Smooth muscle cell (in vitro differentiated cells): Measurements from ENCODE around the gene TET2. TPM values are rescaled to one million over a fixed set of nuclear protein-coding genes. Genes with fewer than 3 reads are reported as not detected.

Experiments
- DNase-seq: peaks from one replicate; lab custom pipeline; 2025; ENCODE audit not compliant: unreplicated experiment; lab: John Stamatoyannopoulos, UW
- H2AFZ ChIP-seq: fragments of 200-600 bp; sonication (generic); 2 replicates; pipeline ENCODE4 v1.6.0; 2016; ENCODE audit warnings: antibody characterized with exemption, low read depth, mild to moderate bottlenecking
- H3F3A ChIP-seq: fragments of 200-600 bp; sonication (generic); 2 replicates; pipeline ENCODE4 v1.6.0; 2017; ENCODE audit warnings: antibody characterized with exemption, low read depth
- H3K27ac ChIP-seq: fragments of 200-600 bp; sonication (generic); 2 replicates; pipeline ENCODE4 v1.5.1; 2016; ENCODE audit warnings: low read depth, mild to moderate bottlenecking
- H3K27me3 ChIP-seq: fragments of 200-600 bp; sonication (generic); 2 replicates; pipeline ENCODE4 v1.6.1; 2016; ENCODE audit warnings: low read depth, mild to moderate bottlenecking
- H3K36me3 ChIP-seq: fragments of 200-600 bp; sonication (generic); 2 replicates; pipeline ENCODE4 v1.5.1; 2016; ENCODE audit warnings: low read depth
- H3K4me1 ChIP-seq: fragments of 200-600 bp; sonication (generic); 2 replicates; pipeline ENCODE4 v1.5.1; 2016; ENCODE audit warnings: low read depth
- H3K4me2 ChIP-seq: fragments of 200-600 bp; sonication (generic); 2 replicates; pipeline ENCODE4 v1.6.0; 2016; ENCODE audit warnings: mild to moderate bottlenecking
- H3K4me3 ChIP-seq: fragments of 200-600 bp; sonication (generic); 2 replicates; pipeline ENCODE4 v1.5.1; 2016; ENCODE audit warnings: mild to moderate bottlenecking
- H3K79me2 ChIP-seq: fragments of 200-600 bp; sonication (generic); 2 replicates; pipeline ENCODE4 v1.6.0; 2016; ENCODE audit warnings: low read depth, mild to moderate bottlenecking
- H3K9ac ChIP-seq: fragments of 200-600 bp; sonication (generic); 2 replicates; pipeline ENCODE4 v1.6.0; 2016; ENCODE audit warnings: low read depth
- H3K9me3 ChIP-seq: fragments of 200-600 bp; sonication (generic); replicated peaks from 2 replicates; pipeline ENCODE4 v1.5.1; 2016; ENCODE audit warnings: low read depth
- H4K20me1 ChIP-seq: fragments of 200-600 bp; sonication (generic); 2 replicates; pipeline ENCODE4 v1.6.0; 2016; ENCODE audit warnings: low read depth
- CTCF ChIP-seq: fragments of 200-600 bp; sonication (generic); IDR thresholded peaks from 2 replicates; pipeline ENCODE4 v1.5.1; 2017; ENCODE audit warnings: borderline replicate concordance, mild to moderate bottlenecking, antibody characterized with exemption; ENCODE audit not compliant: insufficient read depth, poor library complexity, severe bottlenecking
- WGBS: methylation state at CpG from one replicate; pipeline ENCODE4 v1.1.7; 2016; ENCODE audit warnings: low lambda C conversion rate; 5-methylcytosine and 5-hydroxymethylcytosine counted together
- polyA plus RNA-seq: library from polyadenylated mRNA; unstranded; fragments of >200 nt; fragmentation: Nextera tagmentation; extraction: Ambion mirVana; gene quantifications from 2 replicates; pipeline ENCODE4 v1.2.1, GENCODE V29; 2016
- total RNA-seq: library from RNA; depleted of rRNA; stranded (reverse); fragments of >200 nt; gene quantifications from 2 replicates; pipeline ENCODE4 v1.2.3, GENCODE V29; 2014

Gene TET2
- total and polyA plus RNA-seq, 2 experiments from 2014 or later: 2.7 to 20.5 TPM

- Histone ChIP-seq H3F3A (no peaks in the 10 kb centered on the region), H3K4me2 (no peak overlapping the region), H3K4me1 (no peaks in the 10 kb centered on the region), H3K27me3 (peaks cover 11% of the 10 kb centered on the region), H3K27ac (no peak overlapping the region), H3K4me3 (no peak overlapping the region), H3K9ac (no peak overlapping the region), H2AFZ (no peak overlapping the region), H3K9me3 (no peaks in the 10 kb centered on the region), H3K36me3 (no peaks in the 10 kb centered on the region), H3K79me2 (no peaks in the 10 kb centered on the region), H4K20me1 (no peaks in the 10 kb centered on the region)
- TF ChIP-seq CTCF: no peak
- 87% methylated on average over 3 of the region's 3 CpGs for WGBS
- no peak for DNase-seq
Measured at GRCh38 chr4:105116616-105117319, 29.9 kb upstream of the TET2 start.

GRCh38 chr4:105119356-105119755 is 27.3 kb upstream of the TET2 start:
- Histone ChIP-seq H3K4me3 (no peak overlapping the region), H3K36me3 (no peaks in the 10 kb centered on the region), H2AFZ (no peak overlapping the region), H3K4me2 (no peak overlapping the region), H3F3A (no peaks in the 10 kb centered on the region), H3K79me2 (no peaks in the 10 kb centered on the region), H3K27ac (no peak overlapping the region), H3K9me3 (no peaks in the 10 kb centered on the region), H3K9ac (no peak overlapping the region), H3K27me3 (peaks cover 4% of the 10 kb centered on the region), H4K20me1 (no peaks in the 10 kb centered on the region), H3K4me1 (no peaks in the 10 kb centered on the region)
- DNase-seq: no peak
- no peak for TF ChIP-seq CTCF

- no peak for DNase-seq
- Histone ChIP-seq H4K20me1 (no peaks in the 10 kb centered on the region), H3K4me1 (no peaks in the 10 kb centered on the region), H3K4me3 (no peak overlapping the region), H3K27ac (no peak overlapping the region), H3K9me3 (no peaks in the 10 kb centered on the region), H3F3A (no peaks in the 10 kb centered on the region), H2AFZ (no peak overlapping the region), H3K36me3 (no peaks in the 10 kb centered on the region), H3K79me2 (no peaks in the 10 kb centered on the region), H3K4me2 (no peak overlapping the region), H3K9ac (no peak overlapping the region), H3K27me3 (peaks cover 2% of the 10 kb centered on the region)
- no peak for TF ChIP-seq CTCF
Measured at GRCh38 chr4:105120626-105121025, 26.1 kb upstream of the TET2 start.

- Histone ChIP-seq H3K9me3 (no peaks in the 10 kb centered on the region), H2AFZ (no peak overlapping the region), H4K20me1 (no peaks in the 10 kb centered on the region), H3K27ac (no peak overlapping the region), H3K9ac (no peak overlapping the region), H3K4me2 (no peak overlapping the region), H3K4me1 (no peaks in the 10 kb centered on the region), H3K79me2 (no peaks in the 10 kb centered on the region), H3F3A (no peaks in the 10 kb centered on the region), H3K4me3 (no peak overlapping the region), H3K27me3 (no peaks in the 10 kb centered on the region), H3K36me3 (no peaks in the 10 kb centered on the region)
- WGBS: 64% methylated on average over 4 of the region's 4 CpGs
- TF ChIP-seq CTCF: no peak
- DNase-seq: no peak
Measured at GRCh38 chr4:105122350-105122749, 24.3 kb upstream of the TET2 start.
